HepG2 (cell line): ENCODE data around the gene CHST12. TPM values are rescaled to one million over a fixed set of nuclear protein-coding genes. Genes with fewer than 3 reads are reported as not detected.

Experiments
- CBX1 ChIP-seq: IDR thresholded peaks from one replicate; pipeline ENCODE4 v1.6.1; 2016; ENCODE audit warnings: antibody characterized with exemption, low read depth
- CHCHD3 ChIP-seq: sonication (generic); formaldehyde crosslinking; IDR thresholded peaks from 2 replicates; pipeline ENCODE4 v1.8.0; 2022; ENCODE audit warnings: mild to moderate bottlenecking, missing genetic modification reagents, moderate library complexity
- CREM ChIP-seq, 2 experiments: sonication (generic) in 1 of 2; formaldehyde crosslinking in 1 of 2; IDR thresholded peaks; 2 replicates each; pipeline versions ENCODE4 v1.4.0 to v1.6.1; 2016 to 2020; ENCODE audit warnings: antibody characterized with exemption in 1 of 2, mild to moderate bottlenecking in 1 of 2, missing genetic modification reagents in 1 of 2
- CSRNP2 ChIP-seq: sonication (generic); formaldehyde crosslinking; conservative IDR thresholded peaks from 2 replicates; pipeline ENCODE4 v1.8.0; 2022; ENCODE audit warnings: low read depth, missing genetic modification reagents
- DR1 ChIP-seq: sonication (generic); formaldehyde crosslinking; IDR thresholded peaks from 2 replicates; pipeline ENCODE4 v1.8.0; 2021; ENCODE audit warnings: mild to moderate bottlenecking, missing genetic modification reagents, inconsistent platforms
- DZIP1 ChIP-seq: sonication (generic); formaldehyde crosslinking; IDR thresholded peaks from 2 replicates; pipeline ENCODE4 v1.5.0; 2020; ENCODE audit warnings: mild to moderate bottlenecking, missing genetic modification reagents
- GABPB1 ChIP-seq: IDR thresholded peaks from 2 replicates; pipeline ENCODE4 v1.6.1; 2016; ENCODE audit warnings: mild to moderate bottlenecking, missing genetic modification reagents, moderate library complexity, missing compliant biosample characterization
- GATAD1 ChIP-seq: IDR thresholded peaks from 2 replicates; pipeline ENCODE4 v1.6.1; 2016; ENCODE audit warnings: missing genetic modification reagents, missing compliant biosample characterization
- HMGA1 ChIP-seq: sonication (generic); formaldehyde crosslinking; conservative IDR thresholded peaks from 2 replicates; pipeline ENCODE4 v1.4.0; 2020; ENCODE audit warnings: missing genetic modification reagents
- KLF9 ChIP-seq: IDR thresholded peaks from 2 replicates; pipeline ENCODE4 v1.6.1; 2016; ENCODE audit warnings: low read depth
- RFXAP ChIP-seq: sonication (generic); formaldehyde crosslinking; IDR thresholded peaks from 2 replicates; pipeline ENCODE4 v1.4.0; 2020; ENCODE audit warnings: missing genetic modification reagents, borderline replicate concordance
- SNAPC2 ChIP-seq: sonication (generic); formaldehyde crosslinking; IDR thresholded peaks from 2 replicates; pipeline ENCODE4 v1.8.1; 2022; ENCODE audit warnings: mild to moderate bottlenecking, missing genetic modification reagents
- XBP1 ChIP-seq: sonication (generic); formaldehyde crosslinking; IDR thresholded peaks from 2 replicates; pipeline ENCODE4 v1.5.0; 2020; ENCODE audit warnings: missing genetic modification reagents
- XRCC5 ChIP-seq: fragments of 200-400 bp; formaldehyde crosslinking; optimal IDR thresholded peaks from 2 replicates; pipeline ENCODE3; 2017; ENCODE audit warnings: mild to moderate bottlenecking, low read length
- ZNF333 ChIP-seq: sonication (generic); formaldehyde crosslinking; IDR thresholded peaks from 2 replicates; pipeline ENCODE4 v1.4.0; 2020; ENCODE audit warnings: mild to moderate bottlenecking, missing genetic modification reagents, borderline replicate concordance
- ZNF572 ChIP-seq: sonication (generic); formaldehyde crosslinking; IDR thresholded peaks from 2 replicates; pipeline ENCODE4 v1.5.1; 2020; ENCODE audit warnings: mild to moderate bottlenecking, missing genetic modification reagents
- ZNF746 ChIP-seq: sonication (generic); formaldehyde crosslinking; IDR thresholded peaks from 2 replicates; pipeline ENCODE4 v1.8.0; 2022; ENCODE audit warnings: mild to moderate bottlenecking, missing genetic modification reagents
- ZNF772 ChIP-seq: sonication (generic); formaldehyde crosslinking; IDR thresholded peaks from 2 replicates; pipeline ENCODE4 v1.5.0; 2020; ENCODE audit warnings: mild to moderate bottlenecking, missing genetic modification reagents
- ZNF782 ChIP-seq: sonication (generic); formaldehyde crosslinking; IDR thresholded peaks from 2 replicates; pipeline ENCODE4 v1.4.0; 2020; ENCODE audit warnings: missing genetic modification reagents, mild to moderate bottlenecking, borderline replicate concordance
- polyA plus RNA-seq, 8 experiments: library from polyadenylated mRNA; depleted of rRNA in 3 of 8; stranded (reverse) in 7 of 8; unstranded in 1 of 8; fragments of >200 nt; fragmentation: Illumina TruSeq in 4 of 8; extraction: Trizol in 4 of 8; gene quantifications; 2 replicates each; pipeline versions ENCODE4 v1.2.1 to v1.2.3, GENCODE V29; 2011 to 2016; ENCODE audit warnings: low read depth in 4 of 8, missing spikeins in 1 of 8, mixed read lengths in 1 of 8; ENCODE audit not compliant: insufficient read depth in 1 of 8
- total RNA-seq, 5 experiments: library from RNA; depleted of rRNA; stranded (reverse); fragments of >200 nt; fragmentation: Illumina TruSeq; extraction: Trizol; gene quantifications; 2 replicates each; pipeline ENCODE4 v1.2.3, GENCODE V29; 2016; ENCODE audit warnings: low read depth in 1 of 5
- TF ChIP-seq, protein P1 (sequence below): sonication (generic); formaldehyde crosslinking; IDR thresholded peaks from 2 replicates; pipeline ENCODE4 v1.9.0; 2021; ENCODE audit warnings: missing genetic modification reagents, mild to moderate bottlenecking, borderline replicate concordance
- TF ChIP-seq, protein P2 (sequence below): sonication (generic); formaldehyde crosslinking; IDR thresholded peaks from 2 replicates; pipeline ENCODE4 v1.4.0; 2020; ENCODE audit warnings: missing genetic modification reagents
- TF ChIP-seq, protein P3 (sequence below): sonication (generic); formaldehyde crosslinking; conservative IDR thresholded peaks from 2 replicates; pipeline ENCODE4 v1.8.1; 2023; ENCODE audit warnings: missing genetic modification reagents

CHST12 gene
- total and polyA plus RNA-seq, 2 of the 13 experiments (the other 11 are each of a cell fraction or from before 2014, with no cell fraction given) = 6.4 to 15.8 TPM

DNA sequence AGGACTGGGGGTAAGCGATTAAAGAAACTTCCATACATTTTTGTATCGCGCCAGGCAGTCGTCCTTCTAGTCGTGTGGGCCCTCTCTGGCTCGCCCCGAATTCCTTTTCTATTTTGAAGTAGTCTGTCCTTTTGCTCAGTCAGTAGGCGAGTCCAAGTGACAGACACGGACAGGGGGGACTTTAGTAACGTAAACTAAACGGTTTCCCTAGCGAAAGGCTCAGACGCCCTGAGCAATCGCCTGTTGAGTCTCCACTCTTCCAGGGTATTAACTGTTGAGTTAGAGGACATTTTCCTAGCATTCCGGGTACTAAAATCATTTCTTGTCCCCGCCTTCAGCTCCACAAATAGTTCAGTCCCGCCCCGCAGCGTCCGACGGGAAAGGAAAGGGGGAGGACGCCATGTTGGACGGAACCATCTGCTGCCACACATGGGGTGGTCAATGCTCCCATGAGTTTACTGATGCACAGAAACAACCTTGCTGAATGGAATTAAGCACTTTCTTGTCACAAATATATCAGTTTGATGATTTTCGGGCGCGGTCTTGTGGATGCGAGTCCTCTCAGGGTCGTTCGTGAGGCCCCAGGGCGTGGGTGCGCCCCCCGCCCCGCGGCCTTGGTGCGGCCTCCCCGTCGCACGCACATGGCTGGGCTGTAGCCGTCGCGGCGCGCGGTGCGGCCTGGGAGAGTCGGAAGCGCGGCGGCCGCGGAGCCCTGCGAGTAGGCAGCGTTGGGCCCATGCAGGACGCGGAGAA is 49.0 kb upstream of the CHST12 start, which contains the start of gene EIF3B (continued):
- TF ChIP-seq CREM (IDR thresholded peaks at IDR 0.05) = peak; percentile 74
- no peak for TF ChIP-seq CREM (CRISPR knock-in tag; IDR thresholded peaks at IDR 0.05)
- TF ChIP-seq HMGA1 (CRISPR knock-in tag) = no peak
- TF ChIP-seq KLF9 (CRISPR knock-in tag) = no peak
- no peak; the same call in 1 of the 2 replicates for TF ChIP-seq ZNF772 (CRISPR knock-in tag)
- peak; percentile 51 for TF ChIP-seq XRCC5
- TF ChIP-seq CSRNP2 (CRISPR knock-in tag) = peak; percentile 81; the same call in 1 of the 2 replicates
- TF ChIP-seq, protein P1, sequence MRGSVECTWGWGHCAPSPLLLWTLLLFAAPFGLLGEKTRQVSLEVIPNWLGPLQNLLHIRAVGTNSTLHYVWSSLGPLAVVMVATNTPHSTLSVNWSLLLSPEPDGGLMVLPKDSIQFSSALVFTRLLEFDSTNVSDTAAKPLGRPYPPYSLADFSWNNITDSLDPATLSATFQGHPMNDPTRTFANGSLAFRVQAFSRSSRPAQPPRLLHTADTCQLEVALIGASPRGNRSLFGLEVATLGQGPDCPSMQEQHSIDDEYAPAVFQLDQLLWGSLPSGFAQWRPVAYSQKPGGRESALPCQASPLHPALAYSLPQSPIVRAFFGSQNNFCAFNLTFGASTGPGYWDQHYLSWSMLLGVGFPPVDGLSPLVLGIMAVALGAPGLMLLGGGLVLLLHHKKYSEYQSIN (CRISPR knock-in tag) = no peak
- TF ChIP-seq ZNF782 (CRISPR knock-in tag) = no peak
- TF ChIP-seq RFXAP (CRISPR knock-in tag) = no peak; the same call in 1 of the 2 replicates
- no peak for TF ChIP-seq ZNF746
- TF ChIP-seq, protein P2, sequence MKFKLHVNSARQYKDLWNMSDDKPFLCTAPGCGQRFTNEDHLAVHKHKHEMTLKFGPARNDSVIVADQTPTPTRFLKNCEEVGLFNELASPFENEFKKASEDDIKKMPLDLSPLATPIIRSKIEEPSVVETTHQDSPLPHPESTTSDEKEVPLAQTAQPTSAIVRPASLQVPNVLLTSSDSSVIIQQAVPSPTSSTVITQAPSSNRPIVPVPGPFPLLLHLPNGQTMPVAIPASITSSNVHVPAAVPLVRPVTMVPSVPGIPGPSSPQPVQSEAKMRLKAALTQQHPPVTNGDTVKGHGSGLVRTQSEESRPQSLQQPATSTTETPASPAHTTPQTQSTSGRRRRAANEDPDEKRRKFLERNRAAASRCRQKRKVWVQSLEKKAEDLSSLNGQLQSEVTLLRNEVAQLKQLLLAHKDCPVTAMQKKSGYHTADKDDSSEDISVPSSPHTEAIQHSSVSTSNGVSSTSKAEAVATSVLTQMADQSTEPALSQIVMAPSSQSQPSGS (CRISPR knock-in tag) = no peak; the same call in 1 of the 2 replicates
- 0 out of 2 replicates have a peak, but pooled peaks have one; percentile 12 for TF ChIP-seq DZIP1 (CRISPR knock-in tag)
- 0 out of 2 replicates have a peak, but pooled peaks have one; percentile 23 for TF ChIP-seq XBP1 (CRISPR knock-in tag)
- no peak for TF ChIP-seq CHCHD3 (CRISPR knock-in tag)
- peak; percentile 27; the same call in 1 of the 2 replicates for TF ChIP-seq DR1 (CRISPR knock-in tag)
- peak; percentile 80 for TF ChIP-seq GABPB1 (CRISPR knock-in tag)
- no peak for TF ChIP-seq ZNF333
- TF ChIP-seq CBX1 = no peak
- TF ChIP-seq, protein P3, sequence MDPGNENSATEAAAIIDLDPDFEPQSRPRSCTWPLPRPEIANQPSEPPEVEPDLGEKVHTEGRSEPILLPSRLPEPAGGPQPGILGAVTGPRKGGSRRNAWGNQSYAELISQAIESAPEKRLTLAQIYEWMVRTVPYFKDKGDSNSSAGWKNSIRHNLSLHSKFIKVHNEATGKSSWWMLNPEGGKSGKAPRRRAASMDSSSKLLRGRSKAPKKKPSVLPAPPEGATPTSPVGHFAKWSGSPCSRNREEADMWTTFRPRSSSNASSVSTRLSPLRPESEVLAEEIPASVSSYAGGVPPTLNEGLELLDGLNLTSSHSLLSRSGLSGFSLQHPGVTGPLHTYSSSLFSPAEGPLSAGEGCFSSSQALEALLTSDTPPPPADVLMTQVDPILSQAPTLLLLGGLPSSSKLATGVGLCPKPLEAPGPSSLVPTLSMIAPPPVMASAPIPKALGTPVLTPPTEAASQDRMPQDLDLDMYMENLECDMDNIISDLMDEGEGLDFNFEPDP (CRISPR knock-in tag) = 0 out of 2 replicates have a peak, but pooled peaks have one; percentile 65
- TF ChIP-seq GATAD1 = peak; percentile 78
- no peak for TF ChIP-seq SNAPC2
- no peak for TF ChIP-seq ZNF572 (CRISPR knock-in tag)
